B cell (primary cell): ENCODE data around the gene PRSS53. TPM values are rescaled to one million over a fixed set of nuclear protein-coding genes. Genes with fewer than 3 reads are reported as not detected.

ENCODE experiments used
- ATAC-seq: fragments of 200-7000 bp; cut with Tn5 transposase; one replicate; pipeline ENCODE4 v1.10.0; 2021; ENCODE audit warnings: low read depth, mild to moderate bottlenecking, moderate number of reproducible peaks, moderate library complexity
- CTCF ChIA-PET: fragments of 350-600 bp; sonication (Branson Sonifier 250); formaldehyde crosslinking; loops from one replicate; lab custom pipeline; 2021; ENCODE audit warnings: antibody characterized with exemption, inconsistent platforms; lab: Charles Lee
- POLR2A ChIA-PET: fragments of 350-600 bp; sonication (Branson Sonifier 250); formaldehyde crosslinking; loops from one replicate; lab custom pipeline; 2021; ENCODE audit warnings: antibody characterized with exemption; lab: Charles Lee
- DNase-seq: peaks from one replicate; pipeline ENCODE4 v3.0.0; 2013
- H2AFZ ChIP-seq: 2 replicates; pipeline ENCODE4 v1.6.1; 2012; ENCODE audit warnings: mild to moderate bottlenecking, low read depth, low read length; ENCODE audit not compliant: insufficient read depth, poor library complexity, severe bottlenecking
- H3K27ac ChIP-seq, 2 donors: 1 replicate in 1 of 2; 2 replicates in 1 of 2; pipeline ENCODE4 v1.5.1; 2012 to 2013; ENCODE audit warnings: low read length in 2 of 2, mild to moderate bottlenecking in 2 of 2, moderate library complexity in 1 of 2
- H3K27me3 ChIP-seq, 4 experiments: fragments of 200-600 bp in 1 of 4; sonication (generic) in 1 of 4; replicated peaks in 1 of 4; 1 replicate in 2 of 4; 2 replicates in 2 of 4; pipeline versions ENCODE4 v1.6.1 to v1.7.0; 2013 to 2016; ENCODE audit warnings: low read length in 3 of 4, mild to moderate bottlenecking in 2 of 4, mixed read lengths in 1 of 4, moderate library complexity in 1 of 4; ENCODE audit not compliant: insufficient read depth in 4 of 4, control insufficient read depth in 3 of 4; ENCODE audit errors: control extremely low read depth in 1 of 4
- H3K36me3 ChIP-seq, 2 experiments: replicated peaks in 1 of 2; 1 replicate in 1 of 2; 2 replicates in 1 of 2; pipeline versions ENCODE4 v1.6.1 to v1.7.1; 2013; ENCODE audit warnings: low read length in 1 of 2; ENCODE audit not compliant: insufficient read depth in 2 of 2, control insufficient read depth in 1 of 2; ENCODE audit errors: control extremely low read depth in 1 of 2, extremely low read depth in 1 of 2
- H3K4me1 ChIP-seq, 2 donors: fragments of 200-600 bp in 1 of 2; sonication (generic) in 1 of 2; 1 replicate in 1 of 2; 2 replicates in 1 of 2; pipeline versions ENCODE4 v1.5.1 to v1.6.1; 2013 to 2017; ENCODE audit warnings: low read length in 2 of 2; ENCODE audit not compliant: control insufficient read depth in 2 of 2, insufficient read depth in 2 of 2
- H3K4me2 ChIP-seq: replicated peaks from 2 replicates; pipeline ENCODE3; 2012; ENCODE audit warnings: mild to moderate bottlenecking, low read depth, low read length; ENCODE audit not compliant: poor library complexity, severe bottlenecking
- H3K4me3 ChIP-seq, 5 experiments: fragments of 200-600 bp in 1 of 5; sonication (generic) in 1 of 5; 1 replicate in 3 of 5; 2 replicates in 2 of 5; pipeline versions ENCODE4 v1.5.1 to v1.7.0; 2011 to 2016; ENCODE audit warnings: low read length in 4 of 5, mild to moderate bottlenecking in 4 of 5, low read depth in 2 of 5, control low read depth in 1 of 5, moderate library complexity in 1 of 5; ENCODE audit not compliant: insufficient read depth in 1 of 5; ENCODE audit errors: control extremely low read depth in 1 of 5, extremely low read depth in 1 of 5
- H3K79me2 ChIP-seq: fragments of 200-600 bp; sonication (generic); one replicate; pipeline ENCODE4 v1.6.0; 2016; ENCODE audit warnings: low read length; ENCODE audit not compliant: control insufficient read depth, insufficient read depth
- H3K9ac ChIP-seq: fragments of 200-600 bp; sonication (generic); 2 replicates; pipeline ENCODE4 v1.6.1; 2017; ENCODE audit warnings: mild to moderate bottlenecking, low read length, moderate library complexity
- H3K9me3 ChIP-seq, 3 donors: one replicate each; pipeline versions ENCODE4 v1.6.1 to v1.7.1; 2013; ENCODE audit warnings: low read length in 2 of 3; ENCODE audit not compliant: control insufficient read depth in 2 of 3, insufficient read depth in 1 of 3; ENCODE audit errors: control extremely low read depth in 1 of 3
- H4K20me1 ChIP-seq: 2 replicates; pipeline ENCODE4 v1.6.0; 2012; ENCODE audit warnings: mild to moderate bottlenecking, low read length; ENCODE audit not compliant: insufficient read depth, control insufficient read depth, poor library complexity, severe bottlenecking
- H3K27ac Mint-ChIP-seq: one replicate; pipeline ENCODE4 v1.8.0; 2021; ENCODE audit warnings: mixed read lengths
- H3K27me3 Mint-ChIP-seq: one replicate; pipeline ENCODE4 v1.8.0; 2021; ENCODE audit warnings: mixed read lengths
- H3K4me1 Mint-ChIP-seq: one replicate; pipeline ENCODE4 v1.8.0; 2021; ENCODE audit warnings: mixed read lengths
- H3K4me3 Mint-ChIP-seq: one replicate; pipeline ENCODE4 v1.8.0; 2021; ENCODE audit warnings: mixed read lengths
- H3K9me3 Mint-ChIP-seq: one replicate; pipeline ENCODE4 v1.8.0; 2022; ENCODE audit warnings: mixed read lengths; ENCODE audit not compliant: insufficient read depth
- EZH2 ChIP-seq: IDR thresholded peaks from 2 replicates; pipeline ENCODE4 v1.6.1; 2012; ENCODE audit warnings: borderline replicate concordance, low read depth, mild to moderate bottlenecking, moderate library complexity, low read length; ENCODE audit not compliant: insufficient read depth, poor library complexity, severe bottlenecking
- WGBS: methylation state at CpG from one replicate; pipeline ENCODE4 v1.1.5; 2013; ENCODE audit warnings: missing lambda C conversion rate; ENCODE audit not compliant: insufficient coverage; 5-methylcytosine and 5-hydroxymethylcytosine counted together
- intact Hi-C: fragments of 100-400 bp; cut with micrococcal nuclease; formaldehyde crosslinking; loops from one replicate; pipeline ENCODE4 v1.10.0; 2022
- polyA plus RNA-seq: library from polyadenylated mRNA; depleted of rRNA; stranded (reverse); fragments of >200 nt; gene quantifications from 2 replicates; pipeline ENCODE4 v1.2.3, GENCODE V29; 2012
- total RNA-seq, 2 donors: library from RNA; stranded (reverse); fragments of 120-200 nt in 1 of 2; gene quantifications; 1 replicate in 1 of 2; 2 replicates in 1 of 2; pipeline versions ENCODE4 v1.2.3 to v1.2.4, GENCODE V29; 2013 to 2022
- TF ChIP-seq, protein P1 (sequence below): fragments of 200-600 bp; IDR thresholded peaks from one replicate; pipeline ENCODE4 v1.8.0; 2022; ENCODE audit warnings: antibody characterized with exemption, mild to moderate bottlenecking

The PRSS53 gene
- total and polyA plus RNA-seq, 2 donors (not counting 1 experiment from before 2014, with no cell fraction given), result 10.1 to 10.8 TPM

- 97% methylated on average over 16 of the region's 16 CpGs for WGBS
- H3K79me2 ChIP-seq, result peaks cover 46% of the 10 kb centered on the region
- no peaks in the 10 kb centered on the region for H3K27me3 ChIP-seq
- H3K4me1 Mint-ChIP-seq, result peaks cover 6% of the 10 kb centered on the region
- H3K4me3 Mint-ChIP-seq, result no peak overlapping the region
- no peaks in the 10 kb centered on the region for H3K9me3 Mint-ChIP-seq
- intact Hi-C loops, result no loop called here
- H3K9me3 ChIP-seq, result no peaks in the 10 kb centered on the region
- H4K20me1 ChIP-seq, result peaks cover 47% of the 10 kb centered on the region
- ATAC-seq, result no peak
- no peak overlapping the region for H3K9ac ChIP-seq
- CTCF ChIA-PET, result interaction anchor here (0.6 kb wide), 1 partner anchor 17 kb away, joined by 3 read pairs; no protein-coding TSS in a partner anchor
- no peak for TF ChIP-seq EZH2
- TF ChIP-seq, protein P1, sequence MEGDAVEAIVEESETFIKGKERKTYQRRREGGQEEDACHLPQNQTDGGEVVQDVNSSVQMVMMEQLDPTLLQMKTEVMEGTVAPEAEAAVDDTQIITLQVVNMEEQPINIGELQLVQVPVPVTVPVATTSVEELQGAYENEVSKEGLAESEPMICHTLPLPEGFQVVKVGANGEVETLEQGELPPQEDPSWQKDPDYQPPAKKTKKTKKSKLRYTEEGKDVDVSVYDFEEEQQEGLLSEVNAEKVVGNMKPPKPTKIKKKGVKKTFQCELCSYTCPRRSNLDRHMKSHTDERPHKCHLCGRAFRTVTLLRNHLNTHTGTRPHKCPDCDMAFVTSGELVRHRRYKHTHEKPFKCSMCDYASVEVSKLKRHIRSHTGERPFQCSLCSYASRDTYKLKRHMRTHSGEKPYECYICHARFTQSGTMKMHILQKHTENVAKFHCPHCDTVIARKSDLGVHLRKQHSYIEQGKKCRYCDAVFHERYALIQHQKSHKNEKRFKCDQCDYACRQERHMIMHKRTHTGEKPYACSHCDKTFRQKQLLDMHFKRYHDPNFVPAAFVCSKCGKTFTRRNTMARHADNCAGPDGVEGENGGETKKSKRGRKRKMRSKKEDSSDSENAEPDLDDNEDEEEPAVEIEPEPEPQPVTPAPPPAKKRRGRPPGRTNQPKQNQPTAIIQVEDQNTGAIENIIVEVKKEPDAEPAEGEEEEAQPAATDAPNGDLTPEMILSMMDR, result no peak
- H3K27ac ChIP-seq, result no peak overlapping the region
- peaks cover 0 to 4% of the 10 kb centered on the region in 2 donors for H3K4me1 ChIP-seq
- H3K4me2 ChIP-seq, result no peak overlapping the region
- H3K4me3 ChIP-seq, result no peak overlapping the region
- H2AFZ ChIP-seq, result no peak overlapping the region
- POLR2A ChIA-PET, result interaction anchor here (0.9 kb wide), 1 partner anchor 11 kb away, joined by 3 read pairs; the partner anchor contains the start of genes ZNF646 and ZNF668
- H3K36me3 ChIP-seq, result peaks cover 0 to 35% of the 10 kb centered on the region in 2 experiments
- DNase-seq, result no peak
- H3K27me3 Mint-ChIP-seq, result no peaks in the 10 kb centered on the region
- H3K27ac Mint-ChIP-seq, result no peak overlapping the region
Observed at GRCh38 chr16:31084584-31085302, 4.0 kb downstream of the PRSS53 start.

- Histone ChIP-seq H4K20me1 (peaks cover 54% of the 10 kb centered on the region), H2AFZ (no peak overlapping the region), H3K9ac (no peak overlapping the region), H3K4me3 (no peak overlapping the region), H3K4me1 (peaks cover 0 to 4% of the 10 kb centered on the region in 2 donors), H3K27ac (no peak overlapping the region), H3K4me2 (no peak overlapping the region), H3K9me3 (no peaks in the 10 kb centered on the region), H3K27me3 (no peaks in the 10 kb centered on the region), H3K36me3 (peaks cover 0 to 42% of the 10 kb centered on the region in 2 experiments), H3K79me2 (peaks cover 52% of the 10 kb centered on the region)
- 98% methylated on average over 13 of the region's 13 CpGs for WGBS
- no peaks in the 10 kb centered on the region for H3K27me3 Mint-ChIP-seq
- peaks cover 9% of the 10 kb centered on the region for H3K4me1 Mint-ChIP-seq
- ChIA-PET POLR2A (interaction anchor here (0.9 kb wide), 1 partner anchor 10 kb away, joined by 3 read pairs; the partner anchor contains the start of genes ZNF646 and ZNF668), CTCF (interaction anchor here (0.6 kb wide), 1 partner anchor 18 kb away, joined by 3 read pairs; no protein-coding TSS in a partner anchor)
- no peaks in the 10 kb centered on the region for H3K9me3 Mint-ChIP-seq
- TF ChIP-seq, protein P1, result no peak
- TF ChIP-seq EZH2, result no peak
- no peak overlapping the region for H3K4me3 Mint-ChIP-seq
- no peak for ATAC-seq
- intact Hi-C loops, result no loop called here
- no peak overlapping the region for H3K27ac Mint-ChIP-seq
- DNase-seq, result no peak
Observed at GRCh38 chr16:31083981-31084380, 4.8 kb downstream of the PRSS53 start.
